Measurements from ENCODE around the gene MAP4K4.

MAP4K4 gene

DNA sequence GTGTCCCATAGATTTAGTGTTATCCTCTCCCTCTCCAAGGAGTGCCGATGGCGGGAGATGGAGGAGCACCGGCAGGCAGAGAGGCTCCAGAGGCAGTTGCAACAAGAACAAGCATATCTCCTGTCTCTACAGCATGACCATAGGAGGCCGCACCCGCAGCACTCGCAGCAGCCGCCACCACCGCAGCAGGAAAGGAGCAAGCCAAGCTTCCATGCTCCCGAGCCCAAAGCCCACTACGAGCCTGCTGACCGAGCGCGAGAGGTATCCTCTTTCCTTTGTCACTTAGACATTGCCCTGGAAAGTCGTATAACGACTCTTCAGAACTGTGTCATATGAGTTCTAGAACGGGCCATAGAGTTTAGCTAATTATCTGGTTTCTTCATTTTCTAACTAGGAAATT lies 162.1 kb downstream of the MAP4K4 start:
- Histone ChIP-seq H3K36me3 (peaks cover 98% of the 10 kb centered on the region), H3K27ac (no peak overlapping the region), H3K9me3 (no peaks in the 10 kb centered on the region), H3K27me3 (no peaks in the 10 kb centered on the region), H3K4me1 (ENCODE audit: control insufficient read depth in 1 of 2, insufficient read depth in 1 of 2, low read depth in 1 of 2, low read length in 1 of 2) (no peaks in the 10 kb centered on the region), H3K4me3 (ENCODE audit: low read depth in 1 of 2, low read length in 1 of 2) (no peak overlapping the region)
- TF ChIP-seq, protein P1, sequence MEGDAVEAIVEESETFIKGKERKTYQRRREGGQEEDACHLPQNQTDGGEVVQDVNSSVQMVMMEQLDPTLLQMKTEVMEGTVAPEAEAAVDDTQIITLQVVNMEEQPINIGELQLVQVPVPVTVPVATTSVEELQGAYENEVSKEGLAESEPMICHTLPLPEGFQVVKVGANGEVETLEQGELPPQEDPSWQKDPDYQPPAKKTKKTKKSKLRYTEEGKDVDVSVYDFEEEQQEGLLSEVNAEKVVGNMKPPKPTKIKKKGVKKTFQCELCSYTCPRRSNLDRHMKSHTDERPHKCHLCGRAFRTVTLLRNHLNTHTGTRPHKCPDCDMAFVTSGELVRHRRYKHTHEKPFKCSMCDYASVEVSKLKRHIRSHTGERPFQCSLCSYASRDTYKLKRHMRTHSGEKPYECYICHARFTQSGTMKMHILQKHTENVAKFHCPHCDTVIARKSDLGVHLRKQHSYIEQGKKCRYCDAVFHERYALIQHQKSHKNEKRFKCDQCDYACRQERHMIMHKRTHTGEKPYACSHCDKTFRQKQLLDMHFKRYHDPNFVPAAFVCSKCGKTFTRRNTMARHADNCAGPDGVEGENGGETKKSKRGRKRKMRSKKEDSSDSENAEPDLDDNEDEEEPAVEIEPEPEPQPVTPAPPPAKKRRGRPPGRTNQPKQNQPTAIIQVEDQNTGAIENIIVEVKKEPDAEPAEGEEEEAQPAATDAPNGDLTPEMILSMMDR (IDR thresholded peaks at IDR 0.05): no peak

DNA sequence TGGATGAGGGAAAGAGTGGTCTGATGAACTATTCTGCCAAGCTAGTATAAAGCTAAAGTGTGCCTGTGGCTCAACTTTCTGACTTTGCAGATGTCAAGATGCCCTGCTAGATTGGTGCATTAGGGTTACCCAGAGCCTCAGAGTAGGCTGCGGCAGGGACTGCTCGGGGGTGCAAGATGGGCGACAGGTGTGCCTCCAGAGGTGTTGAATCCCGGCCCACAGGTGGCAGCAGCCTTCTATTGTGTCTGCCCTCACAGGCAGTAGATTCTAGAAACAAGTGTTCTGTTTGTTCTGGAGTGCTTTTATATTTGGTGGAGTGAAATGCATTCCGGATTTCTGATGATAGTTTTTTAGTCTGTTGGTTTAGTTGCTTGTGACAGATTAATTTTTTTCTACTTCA lies 162.7 kb downstream of the MAP4K4 start:
- no peaks in the 10 kb centered on the region for H3K9me3 ChIP-seq
- H3K36me3 ChIP-seq: peaks cover 98% of the 10 kb centered on the region
- TF ChIP-seq, protein P1 (IDR thresholded peaks at IDR 0.05): no peak
- H3K4me1 ChIP-seq (ENCODE audit: control insufficient read depth in 1 of 2, insufficient read depth in 1 of 2, low read depth in 1 of 2, low read length in 1 of 2): no peaks in the 10 kb centered on the region
- H3K27me3 ChIP-seq: no peaks in the 10 kb centered on the region
- H3K27ac ChIP-seq: no peak overlapping the region
- H3K4me3 ChIP-seq (ENCODE audit: low read depth in 1 of 2, low read length in 1 of 2): no peak overlapping the region

DNA sequence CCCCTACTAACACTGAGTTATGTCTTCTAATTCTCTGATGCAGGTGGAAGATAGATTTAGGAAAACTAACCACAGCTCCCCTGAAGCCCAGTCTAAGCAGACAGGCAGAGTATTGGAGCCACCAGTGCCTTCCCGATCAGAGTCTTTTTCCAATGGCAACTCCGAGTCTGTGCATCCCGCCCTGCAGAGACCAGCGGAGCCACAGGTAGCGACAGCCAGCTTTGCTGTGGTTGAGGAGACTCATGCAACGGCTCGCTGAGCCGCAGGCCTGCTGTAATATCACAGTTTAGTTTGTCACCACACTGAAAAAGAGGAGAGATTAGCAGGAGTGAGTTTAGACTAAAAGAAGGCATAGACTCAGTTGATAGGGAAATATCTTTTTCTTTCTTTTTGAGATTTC lies 163.3 kb downstream of the MAP4K4 start:
- Histone ChIP-seq H3K4me3 (ENCODE audit: low read depth in 1 of 2, low read length in 1 of 2) (no peak overlapping the region), H3K27me3 (no peaks in the 10 kb centered on the region), H3K4me1 (ENCODE audit: control insufficient read depth in 1 of 2, insufficient read depth in 1 of 2, low read depth in 1 of 2, low read length in 1 of 2) (no peaks in the 10 kb centered on the region), H3K27ac (no peak overlapping the region), H3K36me3 (peaks cover 99% of the 10 kb centered on the region), H3K9me3 (no peaks in the 10 kb centered on the region)
- TF ChIP-seq, protein P1 (IDR thresholded peaks at IDR 0.05): no peak

DNA sequence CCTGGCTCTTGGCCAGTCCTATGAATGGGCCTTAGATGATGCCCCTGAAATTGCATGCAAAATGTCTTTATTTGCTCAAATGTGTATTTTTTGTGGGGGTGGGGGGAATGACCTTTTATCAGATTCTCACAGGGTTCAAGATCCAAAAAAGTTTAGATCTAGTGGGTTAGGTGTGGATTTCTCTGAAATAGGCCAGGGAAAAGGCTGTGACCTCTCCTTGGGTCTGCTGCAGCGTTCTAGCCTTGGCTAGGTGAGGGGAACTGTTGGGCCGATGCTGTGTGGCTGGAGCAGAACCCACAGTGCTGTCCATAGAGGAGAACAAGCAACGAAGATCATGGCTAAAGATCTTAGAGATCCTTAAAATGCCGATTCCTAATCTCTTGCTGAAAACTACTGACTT lies 163.9 kb downstream of the MAP4K4 start:
- peaks cover 99% of the 10 kb centered on the region for H3K36me3 ChIP-seq
- TF ChIP-seq, protein P1 (IDR thresholded peaks at IDR 0.05): no peak

DNA sequence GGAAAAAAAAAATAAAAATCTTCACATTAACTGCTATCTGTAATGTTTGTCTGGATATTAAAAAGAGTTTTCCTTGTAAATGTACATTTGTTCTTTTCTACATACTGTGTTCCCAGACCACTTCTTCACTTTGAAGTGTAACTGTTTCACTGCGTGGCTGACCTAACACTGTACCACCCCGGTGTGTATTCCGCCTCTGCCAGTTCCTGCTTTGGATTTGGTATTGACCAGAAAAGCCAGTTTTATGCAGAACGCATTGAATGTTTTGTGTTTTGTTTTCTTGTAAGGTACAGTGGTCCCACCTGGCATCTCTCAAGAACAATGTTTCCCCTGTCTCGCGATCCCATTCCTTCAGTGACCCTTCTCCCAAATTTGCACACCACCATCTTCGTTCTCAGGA lies 166.0 kb downstream of the MAP4K4 start:
- TF ChIP-seq, protein P1 (IDR thresholded peaks at IDR 0.05): no peak
- no peaks in the 10 kb centered on the region for H3K4me1 ChIP-seq (ENCODE audit: control insufficient read depth in 1 of 2, insufficient read depth in 1 of 2, low read depth in 1 of 2, low read length in 1 of 2)
- no peak overlapping the region for H3K27ac ChIP-seq
- H3K27me3 ChIP-seq: no peaks in the 10 kb centered on the region
- no peak overlapping the region for H3K4me3 ChIP-seq (ENCODE audit: low read depth in 1 of 2, low read length in 1 of 2)
- H3K9me3 ChIP-seq: no peaks in the 10 kb centered on the region
- peaks cover 99% of the 10 kb centered on the region for H3K36me3 ChIP-seq

More for the DNA sequence above, 163.9 kb downstream of the MAP4K4 start:
- Histone ChIP-seq H3K4me3 (ENCODE audit: low read depth in 1 of 2, low read length in 1 of 2) (no peak overlapping the region), H3K4me1 (ENCODE audit: control insufficient read depth in 1 of 2, insufficient read depth in 1 of 2, low read depth in 1 of 2, low read length in 1 of 2) (no peaks in the 10 kb centered on the region), H3K27me3 (no peaks in the 10 kb centered on the region), H3K27ac (no peak overlapping the region), H3K9me3 (no peaks in the 10 kb centered on the region)

DNA sequence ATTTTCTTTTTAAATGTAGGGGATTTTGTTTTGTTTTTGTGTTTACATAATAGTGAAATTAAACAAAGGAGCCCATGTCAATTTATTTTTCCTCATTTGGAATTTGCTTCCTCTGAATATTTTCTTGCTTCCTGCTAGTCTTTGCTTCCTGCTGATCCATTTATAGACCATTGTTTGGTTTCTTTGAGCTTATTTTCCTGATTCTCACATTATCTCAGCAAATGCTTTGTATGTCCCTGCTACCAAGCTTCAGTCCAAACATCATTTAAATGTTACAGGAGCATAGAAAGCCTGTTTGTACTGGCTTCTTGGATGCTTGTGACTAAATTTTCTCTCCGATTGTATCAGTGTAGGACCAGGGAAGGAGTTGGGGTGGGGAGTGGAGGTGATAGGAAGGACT lies 166.9 kb downstream of the MAP4K4 start:
- TF ChIP-seq, protein P1 (IDR thresholded peaks at IDR 0.05): no peak
- no peaks in the 10 kb centered on the region for H3K4me1 ChIP-seq (ENCODE audit: control insufficient read depth in 1 of 2, insufficient read depth in 1 of 2, low read depth in 1 of 2, low read length in 1 of 2)
- H3K4me3 ChIP-seq (ENCODE audit: low read depth in 1 of 2, low read length in 1 of 2): no peak overlapping the region
- H3K27me3 ChIP-seq: no peaks in the 10 kb centered on the region
- H3K36me3 ChIP-seq: peaks cover 98% of the 10 kb centered on the region
- no peak overlapping the region for H3K27ac ChIP-seq
- no peaks in the 10 kb centered on the region for H3K9me3 ChIP-seq

Measured in neutrophil (primary cell).